Islet of Langerhans (tissue), 1 donor: ENCODE results near the gene SCAPER.

Experiments used
- FAIRE-seq: peaks from one replicate; lab custom pipeline; 2011; peaks lifted over from hg19 to GRCh38; lab: Jason Lieb, UNC

Gene SCAPER

DNA sequence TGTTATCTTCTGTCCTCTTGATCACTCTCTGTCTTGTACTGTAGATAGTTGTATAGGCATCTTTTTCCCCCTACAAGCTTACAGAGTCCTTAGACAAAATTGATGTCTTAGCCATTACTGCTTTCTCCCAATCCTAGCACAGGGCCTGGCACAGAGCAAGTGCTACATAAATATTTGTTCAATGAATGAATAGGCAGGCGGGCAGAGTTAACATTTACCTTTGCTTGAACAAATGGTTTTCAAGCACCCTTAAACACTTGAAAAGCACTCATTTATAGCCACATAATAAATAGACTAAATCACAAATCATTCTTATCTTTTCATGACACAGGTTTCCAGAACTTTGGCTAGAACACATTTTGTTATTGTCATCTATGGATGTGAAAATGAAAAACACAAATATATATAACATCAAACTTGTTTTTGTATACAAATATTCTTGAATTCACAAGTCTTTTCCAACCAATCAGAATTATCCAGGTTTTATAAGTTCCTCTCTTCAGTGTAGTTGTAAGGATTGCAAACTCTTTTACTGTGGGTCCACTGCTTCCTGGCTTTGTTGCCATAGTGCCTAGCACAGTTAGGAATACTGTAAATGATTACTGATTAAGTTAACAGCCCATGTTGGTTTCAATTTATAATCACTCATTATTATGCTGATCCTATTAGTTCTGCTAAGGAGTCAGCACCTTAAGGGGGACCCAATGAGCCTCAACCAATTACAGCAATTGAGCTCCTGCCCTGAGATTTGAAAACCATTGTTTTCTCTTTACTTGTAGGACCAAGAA, 506.6 kb downstream of the SCAPER start:
- peak; percentile 84 for FAIRE-seq

DNA sequence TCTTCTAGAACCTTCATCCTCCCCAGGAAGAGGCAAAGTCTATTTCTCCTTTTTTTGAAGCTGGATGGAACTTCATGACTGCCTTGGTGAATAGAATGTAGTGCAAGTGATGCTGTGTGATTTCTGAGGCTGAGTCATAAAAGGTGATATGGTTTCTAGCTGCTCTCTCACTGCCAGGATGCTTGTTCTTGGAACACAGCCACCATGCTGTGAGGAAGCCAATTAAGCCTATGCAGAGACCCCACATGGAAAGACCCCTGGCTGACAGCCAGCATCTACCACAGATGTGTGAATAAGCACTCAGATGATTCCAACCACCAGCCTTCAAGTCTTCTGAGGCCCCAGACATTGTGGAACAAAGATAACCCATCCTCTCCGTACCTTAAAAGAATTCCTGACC, 511.5 kb downstream of the SCAPER start:
- no peak for FAIRE-seq

GRCh38 chr15:76391847-76392246, 513.3 kb downstream of the SCAPER start:
- FAIRE-seq = no peak

- FAIRE-seq = no peak
These were observed 513.8 kb downstream of the SCAPER start for GRCh38 chr15:76391309-76391708.

DNA sequence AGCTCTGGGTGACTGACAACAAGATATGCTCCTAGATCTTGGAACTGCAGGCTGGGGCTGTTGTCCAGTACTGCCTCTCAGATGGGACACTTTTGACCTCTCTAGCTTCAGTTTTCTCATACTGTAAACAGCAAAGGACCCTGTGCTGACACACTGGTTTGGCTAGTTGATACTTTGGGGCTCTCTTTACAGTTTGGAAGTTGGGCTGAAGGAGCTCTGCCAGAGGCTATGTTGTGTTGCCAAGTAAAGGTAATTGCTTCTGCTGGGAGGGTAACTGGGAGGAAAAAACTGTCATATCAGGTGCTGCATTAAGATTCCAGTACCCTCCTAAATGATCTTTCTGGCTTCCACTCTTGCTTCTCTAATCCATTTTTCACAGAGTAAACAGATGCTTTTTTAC, 514.6 kb downstream of the SCAPER start:
- no peak for FAIRE-seq

GRCh38 chr15:76386926-76387325, 518.2 kb downstream of the SCAPER start:
- no peak for FAIRE-seq

- no peak for FAIRE-seq
These were observed 519.0 kb downstream of the SCAPER start for GRCh38 chr15:76386178-76386577.

DNA sequence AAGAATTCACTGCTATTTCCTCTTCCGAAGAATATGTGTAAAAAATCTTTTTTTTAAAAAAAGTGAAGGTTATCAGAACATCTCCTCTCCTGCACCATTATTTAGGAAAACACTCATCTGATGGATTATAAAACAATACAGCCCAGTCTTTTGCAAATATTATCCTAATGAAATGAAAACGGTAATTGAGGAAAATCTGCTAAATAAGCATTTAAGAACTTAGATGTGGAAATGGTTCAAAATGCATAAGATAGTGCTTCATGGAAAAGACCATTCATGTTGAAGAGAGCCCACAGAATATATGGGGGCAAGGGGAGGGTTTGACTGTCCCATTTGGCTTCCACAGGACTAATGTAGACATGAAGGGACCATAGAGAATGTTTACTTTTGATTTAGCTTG, 520.7 kb downstream of the SCAPER start:
- no peak for FAIRE-seq

GRCh38 chr15:76382987-76383728, 522.0 kb downstream of the SCAPER start:
- no peak for FAIRE-seq

DNA sequence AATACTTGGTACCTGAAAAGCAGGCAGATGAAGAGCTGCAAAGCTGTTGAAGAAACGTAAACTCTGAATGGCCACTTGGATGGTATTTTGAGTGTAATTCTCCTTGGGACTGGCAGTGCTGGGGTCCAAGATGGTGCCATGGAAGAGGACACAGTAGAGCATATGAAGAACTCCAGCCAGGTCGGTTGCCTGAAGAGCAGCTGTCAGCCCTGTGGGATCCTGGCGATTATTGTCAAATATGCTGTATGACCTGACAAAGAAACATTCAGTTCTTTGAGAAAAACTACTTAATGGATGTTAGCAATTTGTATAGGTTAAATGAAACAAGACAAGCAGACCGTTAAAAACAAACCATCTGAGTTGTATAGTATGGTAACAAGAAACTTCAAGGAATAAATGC, 523.8 kb downstream of the SCAPER start:
- FAIRE-seq = no peak

DNA sequence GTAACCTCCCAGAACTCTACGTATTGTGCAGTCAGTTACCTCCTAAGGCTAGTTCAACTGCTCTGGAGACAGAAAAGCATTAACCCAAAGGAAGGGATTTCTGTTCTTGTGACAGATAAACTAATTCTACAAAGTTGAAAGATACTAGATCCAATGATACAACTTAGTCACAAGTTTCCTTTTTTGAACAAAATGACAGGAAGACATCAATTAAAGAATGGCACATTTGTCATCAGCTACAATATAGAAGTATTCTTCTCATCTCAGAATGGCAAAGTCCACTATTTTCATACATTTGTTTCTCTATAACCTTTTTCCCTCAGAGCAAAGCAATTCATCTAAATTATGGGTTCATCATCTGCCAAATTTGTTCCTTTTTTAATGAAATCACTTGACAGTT, 524.9 kb downstream of the SCAPER start:
- no peak for FAIRE-seq

DNA sequence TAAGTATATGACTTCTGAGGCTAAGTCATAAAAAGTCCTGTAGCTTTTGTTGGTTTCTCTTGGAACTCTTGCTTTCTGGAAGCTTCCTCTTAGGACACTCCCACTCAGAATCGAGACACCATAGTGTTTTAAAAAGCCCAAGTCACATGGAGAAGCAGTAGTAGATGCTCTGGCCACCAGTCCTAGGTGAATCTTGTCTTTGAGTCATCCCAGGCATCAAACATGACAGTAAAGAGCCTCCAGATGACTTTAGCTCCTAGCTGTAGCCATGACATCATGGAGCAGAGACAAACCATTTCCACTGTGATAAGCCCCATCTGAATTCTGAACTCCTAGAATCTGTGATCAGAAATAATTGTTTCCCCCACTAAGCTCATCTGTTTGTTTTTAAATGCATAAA, 526.4 kb downstream of the SCAPER start:
- no peak for FAIRE-seq

- no peak for FAIRE-seq
These were observed 527.4 kb downstream of the SCAPER start for GRCh38 chr15:76377751-76378150.

GRCh38 chr15:76377217-76377616, 527.9 kb downstream of the SCAPER start:
- no peak for FAIRE-seq

DNA sequence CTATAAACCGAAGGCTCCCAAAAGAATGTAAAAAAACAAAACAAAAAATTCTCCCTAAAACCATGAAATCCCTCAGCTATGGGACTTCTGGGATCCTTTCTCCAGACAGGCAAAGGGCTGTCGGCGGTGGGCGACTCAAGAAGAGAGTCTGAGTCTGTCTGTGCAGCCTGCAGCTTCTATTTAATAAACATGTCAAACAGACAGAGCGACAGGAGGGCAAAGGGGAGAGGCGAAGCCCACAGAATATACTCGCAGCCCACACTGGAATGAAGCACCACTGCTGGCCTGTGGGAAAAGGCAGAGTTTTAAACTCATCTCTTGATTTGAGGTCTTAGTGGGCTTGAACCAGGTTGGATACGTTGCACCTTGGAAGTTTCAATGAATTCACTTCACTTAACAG, 528.3 kb downstream of the SCAPER start:
- no peak for FAIRE-seq

DNA sequence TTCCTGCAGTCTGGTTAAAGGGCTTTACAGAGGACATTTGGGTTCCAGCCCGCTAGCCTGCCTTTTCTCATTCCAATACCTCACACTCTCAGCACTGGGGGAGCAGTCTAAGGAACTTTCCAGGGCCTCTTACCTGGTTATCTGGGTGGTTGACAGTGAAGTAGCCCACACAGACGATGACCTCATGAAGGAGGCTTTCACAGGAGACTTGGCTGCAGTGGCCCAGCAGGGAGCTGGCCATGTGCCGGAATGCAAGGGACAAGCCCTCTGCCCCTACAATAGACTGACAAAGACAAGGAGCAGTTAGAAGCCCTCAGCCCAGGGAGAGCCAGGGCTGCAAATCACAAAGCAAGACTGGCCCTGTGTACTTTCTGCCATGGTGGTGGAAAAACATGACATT, 529.1 kb downstream of the SCAPER start:
- FAIRE-seq = no peak

DNA sequence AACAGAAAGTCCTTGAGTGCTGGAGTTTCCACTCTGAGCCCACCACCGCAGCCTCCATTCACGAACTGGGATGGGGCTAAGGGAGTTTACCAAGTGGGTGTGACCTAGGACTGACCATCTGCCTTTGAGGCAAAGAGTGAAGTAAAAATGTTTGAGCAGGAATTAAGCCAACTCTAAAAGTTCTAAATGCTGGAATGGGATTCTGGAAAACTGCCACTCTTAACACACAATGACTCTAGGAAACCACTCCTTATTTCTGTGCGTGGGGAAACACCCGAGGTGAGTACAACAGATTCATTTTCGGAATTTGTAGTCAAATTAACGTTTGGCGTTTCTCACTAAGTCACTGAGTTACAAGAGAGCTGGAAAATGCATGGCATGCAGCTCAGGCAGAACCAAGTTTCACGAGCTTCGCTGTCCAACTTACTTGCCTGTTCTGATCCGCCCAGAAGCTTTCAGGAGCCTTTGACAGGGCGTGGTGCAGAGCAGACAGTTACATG, 537.0 kb downstream of the SCAPER start:
- no peak for FAIRE-seq

- no peak for FAIRE-seq
These were observed 538.4 kb downstream of the SCAPER start for GRCh38 chr15:76366714-76367113.

DNA sequence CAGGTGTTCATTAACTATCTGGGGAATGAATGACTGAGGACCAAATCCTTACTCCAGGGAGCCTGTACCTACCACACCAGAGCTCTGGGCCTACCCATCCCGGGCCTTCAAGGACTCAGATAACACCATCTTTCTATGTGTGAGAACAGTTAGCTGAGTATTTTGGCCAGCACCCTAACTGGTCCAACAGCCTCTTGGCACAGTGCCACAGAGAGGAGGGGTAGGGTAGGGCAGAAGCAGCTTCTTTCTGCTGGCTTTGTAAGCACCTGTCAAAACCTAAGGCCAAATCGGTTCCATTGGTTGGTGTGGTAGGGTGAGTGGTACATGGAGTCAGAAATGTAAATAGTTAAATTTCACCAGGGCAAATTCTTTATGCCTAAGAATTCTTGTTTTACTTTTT, 541.9 kb downstream of the SCAPER start:
- FAIRE-seq = no peak

- FAIRE-seq = no peak
These were observed 544.7 kb downstream of the SCAPER start for GRCh38 chr15:76360416-76360815.

DNA sequence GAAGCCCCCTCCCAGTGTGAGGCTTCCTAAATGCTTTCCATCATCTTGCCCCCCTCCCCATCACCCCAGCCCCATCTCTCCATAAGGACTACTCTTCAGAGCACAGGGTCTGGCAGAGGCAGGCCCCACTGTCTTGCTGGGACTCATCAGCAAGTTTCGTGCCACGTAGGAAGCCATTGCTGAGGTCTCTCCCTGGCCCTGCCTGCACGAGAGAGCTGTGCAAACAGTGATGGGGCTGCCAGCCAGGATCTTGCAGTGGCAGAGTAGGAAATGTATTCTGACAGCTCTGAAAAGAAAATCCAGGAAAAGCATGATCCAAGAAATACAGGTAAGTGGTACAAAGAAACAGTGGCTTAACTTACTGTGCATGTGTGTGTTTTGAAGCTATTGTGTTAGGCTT, 546.0 kb downstream of the SCAPER start:
- no peak for FAIRE-seq

GRCh38 chr15:76358453-76358852, 546.7 kb downstream of the SCAPER start:
- FAIRE-seq = no peak

- FAIRE-seq = no peak
These were observed 550.2 kb downstream of the SCAPER start for GRCh38 chr15:76354823-76355440.
